ENCODE measurements around the gene C14orf93. TPM values are rescaled to one million over a fixed set of nuclear protein-coding genes. Genes with fewer than 3 reads are reported as not detected.

C14orf93 gene
- total RNA-seq, 4 donors from 2014 or later, result 3.4 to 12.7 (median 8.8) TPM

DNA sequence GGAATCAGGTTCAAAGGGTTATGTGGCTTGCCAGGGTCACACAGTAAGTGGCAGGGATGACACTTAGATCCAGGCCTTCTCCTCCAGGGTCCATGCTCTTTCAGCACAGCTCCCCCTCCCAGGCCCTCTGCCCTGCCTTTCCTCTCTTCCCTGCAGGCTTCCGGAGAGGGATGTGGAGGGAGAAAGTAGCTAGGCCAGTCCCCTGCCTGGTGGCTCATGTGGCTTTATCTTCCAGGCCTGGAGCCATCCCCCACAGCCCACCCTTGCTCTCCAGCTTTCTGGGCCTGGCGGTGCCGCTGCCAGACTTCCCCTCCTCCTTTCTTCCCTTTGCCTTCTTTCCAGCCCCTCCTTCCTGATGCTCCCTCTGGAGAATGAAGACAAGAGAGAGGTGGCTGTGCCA is 33.8 kb upstream of the C14orf93 start:
- Histone ChIP-seq H3K4me1 (peaks cover 0 to 9% (median 0%) of the 10 kb centered on the region in 3 donors), H3K4me3 (no peak overlapping the region), H3K9me3 (no peaks in the 10 kb centered on the region), H3K36me3 (no peaks in the 10 kb centered on the region), H3K27ac (no peak overlapping the region), H3K27me3 (peaks cover 0 to 3% (median 0%) of the 10 kb centered on the region in 4 donors)
- no peak for DNase-seq
- intact Hi-C loops (cut with DNase I), result no loop called here
- WGBS, 2 donors, result 76 to 90% methylated on average over 2 of the region's 3 CpGs
- no peak for TF ChIP-seq POLR2A (IDR thresholded peaks at IDR 0.05)
- TF ChIP-seq, protein P1, sequence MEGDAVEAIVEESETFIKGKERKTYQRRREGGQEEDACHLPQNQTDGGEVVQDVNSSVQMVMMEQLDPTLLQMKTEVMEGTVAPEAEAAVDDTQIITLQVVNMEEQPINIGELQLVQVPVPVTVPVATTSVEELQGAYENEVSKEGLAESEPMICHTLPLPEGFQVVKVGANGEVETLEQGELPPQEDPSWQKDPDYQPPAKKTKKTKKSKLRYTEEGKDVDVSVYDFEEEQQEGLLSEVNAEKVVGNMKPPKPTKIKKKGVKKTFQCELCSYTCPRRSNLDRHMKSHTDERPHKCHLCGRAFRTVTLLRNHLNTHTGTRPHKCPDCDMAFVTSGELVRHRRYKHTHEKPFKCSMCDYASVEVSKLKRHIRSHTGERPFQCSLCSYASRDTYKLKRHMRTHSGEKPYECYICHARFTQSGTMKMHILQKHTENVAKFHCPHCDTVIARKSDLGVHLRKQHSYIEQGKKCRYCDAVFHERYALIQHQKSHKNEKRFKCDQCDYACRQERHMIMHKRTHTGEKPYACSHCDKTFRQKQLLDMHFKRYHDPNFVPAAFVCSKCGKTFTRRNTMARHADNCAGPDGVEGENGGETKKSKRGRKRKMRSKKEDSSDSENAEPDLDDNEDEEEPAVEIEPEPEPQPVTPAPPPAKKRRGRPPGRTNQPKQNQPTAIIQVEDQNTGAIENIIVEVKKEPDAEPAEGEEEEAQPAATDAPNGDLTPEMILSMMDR (IDR thresholded peaks at IDR 0.05), result no peak

DNA sequence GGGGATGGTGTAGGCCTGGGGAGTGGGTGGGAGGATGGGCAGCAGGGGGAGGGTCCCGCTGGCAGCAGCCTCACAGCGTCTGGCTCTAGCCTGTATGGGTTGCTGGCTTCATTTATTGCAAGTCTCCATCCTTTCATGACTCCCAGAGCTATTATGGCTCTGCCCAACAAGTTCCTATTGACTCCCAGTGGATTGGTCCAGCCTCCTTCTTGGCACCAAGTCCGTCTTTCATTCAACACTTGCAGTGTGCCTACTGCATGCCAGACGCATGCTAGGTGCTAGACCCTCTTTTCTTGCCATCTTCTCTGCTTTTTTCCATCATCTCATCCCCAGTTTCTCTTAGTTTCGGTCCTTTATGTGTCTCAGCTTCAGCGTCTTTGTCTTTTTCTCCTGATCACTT is 33.2 kb upstream of the C14orf93 start:
- H3K4me3 ChIP-seq, result no peak overlapping the region
- no peak for DNase-seq

GRCh38 chr14:23042162-23042965 is 32.4 kb upstream of the C14orf93 start, which contains the start of gene PSMB11:
Gene PSMB11, plus strand, starts transcription at chr14:23042212. Its CDS starts 14 bp downstream, at chr14:23042226.
- no peaks in the 10 kb centered on the region for H3K36me3 ChIP-seq
- H3K4me1 ChIP-seq, result peaks cover 0 to 9% (median 0%) of the 10 kb centered on the region in 3 donors
- 88 to 92% methylated on average over 17 to 26 of the region's 36 CpGs for WGBS, 2 donors

More for the DNA sequence above, 33.2 kb upstream of the C14orf93 start:
- Histone ChIP-seq H3K4me1 (peaks cover 0 to 9% (median 0%) of the 10 kb centered on the region in 3 donors), H3K27me3 (peaks cover 0 to 3% (median 0%) of the 10 kb centered on the region in 4 donors), H3K27ac (no peak overlapping the region), H3K36me3 (no peaks in the 10 kb centered on the region), H3K9me3 (no peaks in the 10 kb centered on the region)
- intact Hi-C loops (cut with DNase I), result no loop called here
- 78 to 86% methylated on average over 5 to 6 of the region's 6 CpGs for WGBS, 2 donors
- TF ChIP-seq, protein P1 (IDR thresholded peaks at IDR 0.05), result no peak
- no peak for TF ChIP-seq POLR2A (IDR thresholded peaks at IDR 0.05)

GRCh38 chr14:23041729-23042128 is 31.8 kb upstream of the C14orf93 start:
- Histone ChIP-seq H3K27ac (no peak overlapping the region), H3K36me3 (no peaks in the 10 kb centered on the region), H3K9me3 (no peaks in the 10 kb centered on the region), H3K4me1 (peaks cover 0 to 9% (median 0%) of the 10 kb centered on the region in 3 donors), H3K4me3 (no peak overlapping the region), H3K27me3 (no peaks in the 10 kb centered on the region)
- no peak for TF ChIP-seq POLR2A (IDR thresholded peaks at IDR 0.05)
- TF ChIP-seq, protein P1 (IDR thresholded peaks at IDR 0.05), result no peak
- 68% methylated on average over 5 of the region's 8 CpGs; no CpG with 5 or more reads in 1 of the 2 donors for WGBS, 2 donors
- DNase-seq, result no peak
- intact Hi-C loops (cut with DNase I), result no loop called here

More at GRCh38 chr14:23042162-23042965, 32.4 kb upstream of the C14orf93 start, which contains the start of gene PSMB11:
- TF ChIP-seq, protein P1 (IDR thresholded peaks at IDR 0.05), result no peak
- no peaks in the 10 kb centered on the region for H3K9me3 ChIP-seq
- H3K27me3 ChIP-seq, result no peaks in the 10 kb centered on the region
- no peak within 1 kb of the TSS for H3K4me3 ChIP-seq
- H3K27ac ChIP-seq, result no peak within 1 kb of the TSS
- intact Hi-C loops (cut with DNase I), result no loop called here
- DNase-seq, result no peak

GRCh38 chr14:23040100-23040499 is 30.2 kb upstream of the C14orf93 start:
- H3K36me3 ChIP-seq, result no peaks in the 10 kb centered on the region
- H3K4me1 ChIP-seq, result peaks cover 0 to 8% (median 3%) of the 10 kb centered on the region in 3 donors
- intact Hi-C loops (cut with DNase I), result no loop called here
- WGBS, 2 donors, result 88 to 92% methylated on average over 4 of the region's 4 CpGs
- DNase-seq, result no peak
- H3K4me3 ChIP-seq, result no peak overlapping the region
- H3K27ac ChIP-seq, result no peak overlapping the region
- H3K9me3 ChIP-seq, result no peaks in the 10 kb centered on the region
- TF ChIP-seq POLR2A (IDR thresholded peaks at IDR 0.05), result no peak
- TF ChIP-seq, protein P1 (IDR thresholded peaks at IDR 0.05), result no peak
- no peaks in the 10 kb centered on the region for H3K27me3 ChIP-seq

All from esophagus squamous epithelium (tissue), 5 donors.